GF-D8 (cell line): Measurements from ENCODE around the gene AGFG1.

Experiments
- DNase-seq: peaks from one replicate; lab custom pipeline; 2025; lab: John Stamatoyannopoulos, UW

The AGFG1 gene

GRCh38 chr2:227608561-227609338 lies 136.8 kb downstream of the AGFG1 start:
- peak; percentile 29 for DNase-seq

- DNase-seq = no peak
These were observed 138.2 kb downstream of the AGFG1 start for GRCh38 chr2:227610123-227610522.
